HL-60/S4 treated with phorbol 12-myristate 13-acetate at 8.2 ng/mL for 4 days and 3 days (cell line): ENCODE measurements around the gene IL17REL.
"Not testable (repeated sequence)": the region's sequence is repeated elsewhere in the genome, so short reads cannot be mapped to it uniquely, and the experiment has no call there.

Experiments used
- in situ Hi-C: fragments of 300-500 bp; cut with MboI; formaldehyde crosslinking; loops from 2 replicates; pipeline ENCODE4 v1.15.0; 2022; ENCODE audit warnings: low sequenced_read_pairs

The IL17REL gene

GRCh38 chr22:49994361-49995040, 18.1 kb downstream of the IL17REL start:
- in situ Hi-C loops = no loop called here

- in situ Hi-C loops = no loop called here
Measured at GRCh38 chr22:49993649-49994360, 18.8 kb downstream of the IL17REL start.

DNA sequence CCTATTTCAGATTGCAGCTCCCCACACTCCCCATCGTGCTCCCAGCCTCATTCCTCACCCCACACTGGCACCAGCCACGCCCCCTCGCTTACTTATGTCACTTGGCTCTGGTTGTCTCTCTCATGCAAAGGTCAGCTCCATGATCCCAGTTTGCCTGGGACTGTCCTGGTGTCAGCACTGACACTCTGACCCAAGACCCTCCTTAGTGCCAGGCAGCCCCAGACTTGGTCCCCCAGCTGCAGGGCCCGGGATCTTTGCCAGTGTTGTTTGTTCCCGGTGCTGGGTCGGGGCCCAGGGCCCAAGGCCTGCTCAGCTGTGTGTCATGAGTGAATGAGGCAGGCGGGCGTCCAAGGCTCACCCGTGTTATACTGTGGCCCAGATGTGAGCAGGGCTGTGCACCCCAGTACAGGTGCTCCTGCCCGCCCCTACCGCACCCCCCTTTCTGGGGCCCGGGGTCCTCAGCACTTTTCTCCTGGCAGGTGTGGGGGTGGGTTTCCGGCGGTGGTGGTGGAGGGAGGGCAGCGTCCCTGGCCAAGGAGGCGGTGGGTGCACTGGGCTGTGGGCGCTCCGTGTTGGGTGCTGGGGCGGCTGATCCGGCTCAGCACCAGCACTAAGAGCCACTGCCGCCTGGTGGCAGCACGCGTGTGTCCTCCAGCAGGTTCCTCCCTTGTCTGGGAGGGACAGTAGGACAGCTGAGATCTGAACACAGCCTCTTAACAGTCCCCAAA, 19.5 kb downstream of the IL17REL start:
- in situ Hi-C loops = no loop called here

- in situ Hi-C loops = no loop called here
Measured at GRCh38 chr22:49991907-49992533, 20.5 kb downstream of the IL17REL start.

DNA sequence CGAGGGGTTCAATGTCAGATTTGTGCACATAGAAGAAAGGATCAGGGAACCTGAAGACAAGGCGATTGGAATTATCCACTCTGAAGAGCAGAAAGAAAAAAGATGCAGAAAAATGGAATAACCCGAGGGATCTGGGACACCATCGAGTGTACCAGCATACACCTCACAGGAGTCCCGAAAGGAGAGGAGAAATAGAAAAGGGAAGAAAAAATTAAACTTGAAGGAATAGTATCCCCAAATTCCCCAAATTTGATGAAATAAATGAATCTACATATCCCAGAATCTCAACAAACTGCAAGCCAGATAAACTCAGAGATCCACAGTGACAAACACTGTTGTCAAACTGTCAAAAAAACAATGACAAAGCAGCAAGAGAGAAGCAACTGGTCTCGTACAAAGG, 21.4 kb downstream of the IL17REL start:
- in situ Hi-C loops = no loop called here

GRCh38 chr22:49989826-49990225, 22.7 kb downstream of the IL17REL start:
- in situ Hi-C loops = not testable (repeated sequence)

DNA sequence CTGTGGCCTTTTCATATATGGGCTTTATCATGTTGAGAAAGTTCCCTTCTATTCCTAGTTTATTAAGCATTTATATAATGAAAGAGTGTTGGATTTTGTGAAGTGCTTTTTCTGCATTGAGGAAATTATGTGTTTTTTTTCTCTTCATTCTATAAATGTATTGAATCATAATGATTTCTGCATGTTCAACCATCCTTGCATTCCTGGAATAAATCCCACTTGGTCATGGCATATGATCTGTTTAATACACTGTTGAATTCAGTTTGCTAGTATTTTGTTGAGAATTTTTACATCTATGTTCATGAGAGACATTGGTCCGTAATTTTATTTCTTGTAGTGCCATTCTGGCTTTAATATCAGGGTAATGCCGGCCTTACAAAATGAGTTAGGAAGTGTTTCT, 26.2 kb downstream of the IL17REL start:
- in situ Hi-C loops = no loop called here

DNA sequence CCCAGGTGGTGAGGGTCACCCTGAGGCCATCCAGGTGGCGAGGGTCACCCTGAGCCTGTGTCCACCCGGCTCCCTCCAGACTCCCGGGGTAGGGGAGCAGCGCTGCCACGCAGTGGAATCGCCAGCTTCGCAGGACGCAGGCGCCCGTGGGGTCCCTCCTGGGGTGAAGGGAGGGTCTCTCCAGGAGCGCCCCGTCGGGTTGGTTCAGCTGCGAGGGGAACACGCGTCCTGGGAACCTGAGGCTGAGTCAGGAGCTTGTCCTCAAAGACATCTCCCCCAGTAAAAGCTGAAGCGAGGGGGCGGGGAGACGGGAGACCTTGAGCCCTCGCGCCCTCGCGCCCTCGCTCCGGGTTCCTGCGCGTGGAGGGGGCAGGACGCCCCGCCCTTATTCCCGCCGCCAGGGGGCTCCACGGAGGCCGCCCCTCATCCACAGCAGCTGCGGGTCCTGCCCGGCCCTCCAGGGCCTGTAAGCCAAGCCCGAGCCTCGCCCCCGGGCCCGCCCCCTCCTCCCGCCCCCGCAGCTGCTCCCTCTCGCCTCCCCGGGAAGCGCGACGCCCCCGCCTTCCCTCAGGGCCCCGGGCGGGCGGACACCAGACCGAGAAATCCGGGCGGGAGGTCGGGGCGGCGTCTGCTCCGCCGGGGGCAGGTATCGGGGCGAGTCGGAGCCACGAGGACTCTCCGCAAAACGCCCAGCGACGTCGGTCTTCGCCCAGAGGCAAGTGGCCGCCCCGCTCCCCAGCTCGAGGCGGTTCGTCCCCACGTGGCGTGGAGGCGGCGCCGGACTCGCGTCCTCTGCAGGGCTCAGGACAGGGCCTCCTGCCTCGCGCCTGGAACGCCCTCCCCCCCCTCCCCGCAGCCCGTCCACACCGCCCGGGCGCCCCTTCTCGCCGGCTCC, 29.2 kb downstream of the IL17REL start:
- in situ Hi-C loops = no loop called here

DNA sequence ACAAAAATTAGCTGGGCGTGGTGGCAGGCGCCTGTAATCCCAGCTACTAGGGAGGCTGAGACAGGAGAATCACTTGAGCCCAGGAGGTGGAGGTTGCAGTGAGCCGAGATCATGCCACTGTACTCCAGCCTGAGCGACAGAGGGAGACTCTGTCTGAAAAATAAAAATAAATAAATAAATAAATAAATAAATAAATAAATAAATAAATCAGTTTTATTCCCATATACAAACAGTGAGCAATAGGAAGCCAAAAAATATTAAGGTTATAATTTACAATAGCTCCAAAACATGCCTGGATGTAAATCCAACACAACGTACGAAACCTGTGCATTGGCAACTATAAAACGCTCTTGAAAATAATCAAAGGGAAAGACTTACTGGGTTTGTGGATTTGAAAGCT, 30.8 kb downstream of the IL17REL start:
- in situ Hi-C loops = not testable (repeated sequence)

- in situ Hi-C loops = no loop called here
Measured at GRCh38 chr22:49979587-49980264, 32.8 kb downstream of the IL17REL start.

DNA sequence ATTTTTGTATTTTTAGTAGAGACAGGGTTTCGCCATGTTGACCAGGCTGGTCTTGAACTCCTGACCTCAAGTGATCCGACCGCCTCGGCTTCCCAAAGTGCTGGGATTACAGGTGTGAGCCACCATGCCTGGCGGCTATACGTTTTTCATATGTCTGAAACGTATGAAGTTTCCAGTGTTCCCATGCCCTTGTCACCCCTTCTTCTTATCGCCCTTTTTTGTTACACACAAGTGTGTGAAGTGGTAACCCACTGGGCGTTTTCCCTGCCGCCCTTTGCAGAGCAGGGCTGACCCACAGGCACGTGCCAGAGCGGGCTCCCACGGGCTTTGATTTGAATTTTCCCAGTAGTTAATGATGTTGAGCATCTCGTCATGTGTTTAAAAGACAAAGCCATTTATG, 35.0 kb downstream of the IL17REL start:
- in situ Hi-C loops = no loop called here

DNA sequence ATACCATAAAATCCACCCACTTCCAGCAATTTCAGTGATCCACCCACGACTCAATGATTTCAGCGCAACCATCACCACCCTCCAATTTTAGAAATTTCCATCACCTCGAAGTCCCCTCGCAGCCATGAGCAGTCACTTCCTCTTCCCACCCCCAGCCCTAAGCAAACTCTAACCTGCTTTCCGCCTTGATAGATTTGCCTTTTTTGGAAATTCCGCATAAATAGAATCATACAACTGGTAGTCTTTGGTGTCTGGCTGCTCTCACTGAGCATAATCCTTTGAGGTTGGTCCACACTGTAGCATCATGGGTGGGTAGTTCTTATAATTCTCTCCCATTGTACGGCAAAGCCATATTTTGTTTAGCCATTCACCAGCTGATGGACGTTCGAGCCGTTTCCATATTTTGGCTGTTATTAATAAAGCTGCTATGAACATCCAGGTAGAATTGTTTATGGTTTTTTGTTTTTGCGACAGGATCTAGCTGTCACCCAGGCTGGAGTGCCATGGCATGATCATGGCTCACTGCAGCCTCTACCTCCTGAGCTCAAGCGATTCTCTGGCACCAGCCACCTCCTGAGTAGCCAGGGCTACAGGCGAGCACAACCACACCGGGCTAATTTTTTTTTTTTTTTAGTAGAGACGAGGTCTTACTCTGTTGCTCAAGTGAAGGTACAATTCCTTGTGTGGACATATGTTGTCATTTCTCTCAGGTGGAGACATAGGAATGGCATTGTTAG, 36.0 kb downstream of the IL17REL start:
- in situ Hi-C loops = no loop called here

DNA sequence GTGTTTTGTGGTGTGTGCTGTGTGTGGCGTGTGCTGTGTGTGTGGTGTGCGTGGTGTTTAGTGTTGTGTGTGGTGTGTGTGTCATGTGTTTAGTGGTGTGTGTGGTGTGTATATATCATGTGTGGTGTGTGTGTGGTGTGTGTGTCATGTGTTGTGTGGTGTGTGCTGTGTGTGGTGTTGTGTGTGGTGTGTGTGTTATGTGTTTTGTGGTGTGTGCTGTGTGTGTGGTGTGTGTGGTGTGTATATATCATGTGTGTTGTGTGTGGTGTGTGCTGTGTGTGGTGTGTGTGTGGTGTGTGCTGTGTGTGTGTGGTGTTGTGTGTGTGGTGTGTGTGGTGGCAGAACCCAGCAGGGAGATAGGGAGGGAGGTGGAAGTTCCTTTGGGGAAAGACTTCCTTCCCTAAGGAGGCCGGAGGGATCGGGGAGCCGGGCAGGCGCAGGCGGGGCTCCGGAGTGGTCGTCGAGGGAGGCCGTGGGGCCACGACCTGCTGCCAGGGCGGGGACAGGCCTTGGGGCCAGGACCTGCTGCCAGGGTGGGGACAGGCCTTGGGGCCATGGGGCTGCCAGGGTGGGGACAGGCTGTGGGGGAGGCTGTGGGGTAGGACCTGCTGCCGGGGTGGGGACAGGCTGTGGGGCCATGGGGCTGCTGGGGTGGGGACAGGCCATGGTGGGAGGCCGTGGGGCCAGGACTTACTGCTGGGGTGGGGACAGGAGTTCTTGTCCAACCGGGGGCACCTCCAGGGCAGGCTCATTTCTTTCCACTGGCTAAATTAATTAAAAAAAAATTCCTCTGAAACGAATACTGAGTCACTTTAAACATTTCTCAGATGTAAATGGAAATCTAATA, 36.8 kb downstream of the IL17REL start:
- in situ Hi-C loops = no loop called here

DNA sequence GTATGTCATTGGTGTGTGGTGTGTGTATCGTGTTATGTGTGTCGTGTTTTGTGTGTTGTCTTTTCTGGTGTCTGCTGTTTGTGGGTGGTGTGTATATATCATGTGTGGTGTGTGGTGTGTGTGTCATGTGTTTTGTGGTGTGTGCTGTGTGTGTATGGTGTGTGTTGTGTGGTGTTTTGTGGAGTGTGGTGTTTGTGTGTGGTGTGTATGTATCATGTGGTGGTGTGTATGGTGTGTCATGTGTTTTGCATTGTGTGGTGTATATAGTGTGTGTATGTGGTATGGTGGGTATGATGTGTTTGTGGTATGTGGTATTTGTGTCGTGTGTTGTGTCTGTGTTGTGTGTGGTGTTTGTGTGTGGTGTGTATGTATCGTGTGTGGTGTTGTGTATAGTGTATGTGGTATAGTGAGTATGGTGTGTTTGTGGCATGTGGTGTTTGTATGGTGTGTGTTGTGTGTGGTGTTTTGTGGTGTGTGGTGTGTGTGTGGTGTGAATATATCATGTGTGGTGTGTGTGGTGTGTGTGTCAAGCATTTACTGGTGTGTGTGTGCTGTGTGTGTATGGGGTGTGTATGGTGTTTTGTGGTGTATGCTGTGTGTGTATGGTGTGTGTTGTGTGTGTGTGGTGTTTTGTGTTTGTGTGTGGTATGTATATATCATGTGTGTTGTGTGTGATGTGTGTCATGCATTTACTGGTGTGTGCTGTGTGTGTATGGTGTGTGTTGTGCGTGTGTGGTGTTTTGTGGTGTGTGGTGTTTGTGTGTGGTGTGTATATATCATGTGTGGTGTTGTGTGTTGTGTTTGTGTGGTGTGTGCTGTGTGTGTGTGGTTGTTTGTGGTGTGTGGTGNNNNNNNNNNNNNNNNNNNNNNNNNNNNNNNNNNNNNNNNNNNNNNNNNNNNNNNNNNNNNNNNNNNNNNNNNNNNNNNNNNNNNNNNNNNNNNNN, 39.3 kb downstream of the IL17REL start:
- in situ Hi-C loops = no loop called here

- in situ Hi-C loops = no loop called here
Measured at GRCh38 chr22:49972163-49973017, 40.2 kb downstream of the IL17REL start.
